Medulla oblongata (tissue), 1 donor: ENCODE measurements around the gene TECPR2.
A peak's percentile ranks its signal among the peaks of the same experiment; 100 is the strongest.
"Not testable (repeated sequence)": the region's sequence is repeated elsewhere in the genome, so short reads cannot be mapped to it uniquely, and the experiment has no call there.

Experiments used
- DNase-seq: peaks from one replicate; pipeline ENCODE4 v3.0.0-alpha.2; 2015; ENCODE audit errors: extremely low spot score

Gene TECPR2

DNA sequence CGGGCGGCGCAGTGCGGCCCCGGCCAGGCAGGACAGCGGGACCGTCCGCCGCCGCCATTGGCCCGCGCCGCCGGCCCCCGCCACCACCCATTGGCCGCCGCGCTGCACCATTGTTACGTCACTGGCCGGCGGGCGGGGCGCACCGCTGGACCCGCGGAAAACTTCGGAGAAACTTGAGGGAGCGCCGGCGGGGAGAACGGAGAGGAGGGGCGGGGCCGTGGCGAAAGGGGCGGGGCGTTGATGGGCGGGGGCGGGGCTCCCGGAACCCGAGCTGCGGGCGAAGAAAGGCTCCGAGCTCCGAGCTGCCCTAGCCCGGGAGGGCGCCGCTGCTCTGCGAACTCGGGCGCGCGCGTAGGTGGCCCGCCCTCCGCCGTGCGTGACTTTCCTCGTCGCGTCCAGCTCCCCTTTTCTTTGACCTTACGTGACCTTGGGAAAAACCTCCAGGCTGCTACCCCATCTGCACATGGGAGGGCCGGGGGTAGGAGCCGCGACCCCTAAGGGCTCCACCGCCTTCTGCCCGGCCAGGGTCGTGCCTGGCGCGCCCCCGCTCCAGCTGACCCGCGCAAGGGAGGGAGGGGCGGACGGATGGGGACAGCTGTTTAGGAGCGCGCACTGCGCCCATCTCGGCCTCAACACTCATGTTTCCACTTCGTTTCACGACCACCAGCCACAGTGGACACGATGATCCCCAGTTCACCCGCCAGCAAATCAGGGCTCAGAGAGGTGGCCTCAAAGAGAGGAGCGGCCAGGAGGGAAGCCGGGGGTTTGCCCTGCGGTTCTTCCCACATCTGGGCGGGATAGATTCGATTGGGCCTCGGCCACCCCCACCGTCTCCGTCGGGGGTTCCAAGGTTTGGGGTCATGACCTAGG, 147.2 kb downstream of the TECPR2 start, which contains the start of gene ANKRD9:
Gene ANKRD9, minus strand, starts transcription at position 31 of the 870 bp plus-strand sequence. CDS start 1,887 bp downstream, outside the sequence.
- DNase-seq, result peak; percentile 93

DNA sequence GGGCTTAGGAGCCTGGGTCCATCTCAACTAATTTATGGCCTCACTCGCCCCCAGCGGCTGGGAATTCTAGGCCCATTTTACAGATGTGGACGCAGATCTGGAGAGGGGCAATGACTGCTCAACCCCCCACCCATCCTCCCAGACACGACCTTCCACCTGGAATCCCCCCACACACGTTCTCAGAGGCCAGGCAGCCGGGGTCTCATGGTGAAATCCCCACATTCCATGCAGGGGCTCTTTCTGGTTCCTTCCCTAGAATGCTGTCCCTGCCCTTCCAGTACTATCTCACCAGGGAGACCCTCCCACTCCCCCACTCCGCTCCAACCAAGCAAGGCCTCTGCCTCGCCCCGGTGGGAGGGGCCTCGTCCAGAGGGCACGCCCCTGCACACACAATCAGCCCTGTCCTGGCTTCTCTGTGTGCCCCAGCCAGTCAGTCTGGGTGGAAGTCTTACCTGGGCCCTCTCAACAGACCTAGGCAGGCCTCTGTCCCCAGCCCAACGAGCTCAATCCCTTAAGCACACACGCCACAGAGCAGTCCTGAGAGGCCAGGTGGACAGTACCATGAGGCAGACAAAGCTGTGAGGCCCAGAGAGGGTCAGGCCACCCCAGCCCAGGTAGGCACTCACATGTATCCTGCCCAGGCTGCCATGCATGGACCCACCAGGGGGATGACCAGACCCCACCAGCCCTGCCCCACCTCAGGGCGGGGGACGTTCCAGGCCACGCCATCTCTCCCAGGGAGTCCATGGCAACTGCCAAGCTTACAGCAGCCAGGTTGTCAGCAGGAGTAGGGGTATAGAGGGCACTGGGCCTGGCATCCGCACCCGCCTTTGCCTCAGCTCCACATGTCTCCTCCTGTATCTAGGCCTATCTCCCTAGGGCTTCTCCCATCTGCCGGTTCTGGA, 148.1 kb downstream of the TECPR2 start:
- no peak for DNase-seq

DNA sequence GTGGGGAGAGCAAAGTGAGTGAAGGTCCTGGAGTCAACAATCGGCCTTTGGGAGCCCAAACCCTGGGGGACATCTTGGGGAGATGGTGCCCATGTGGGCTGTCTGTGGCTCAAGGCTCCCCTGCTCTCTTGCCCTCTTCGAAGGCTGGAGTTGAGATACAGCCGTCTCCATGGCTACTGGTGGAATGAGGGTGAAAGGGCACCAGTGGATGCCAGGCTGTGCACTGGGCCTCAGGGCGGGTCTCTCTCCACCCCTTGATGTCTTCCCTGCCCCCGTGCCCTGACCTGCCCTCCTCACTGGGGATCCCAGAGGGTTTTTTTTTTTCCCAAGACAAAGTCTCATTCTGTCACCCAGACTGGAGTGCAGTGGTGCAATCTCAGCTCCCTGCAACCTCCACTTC, 148.8 kb downstream of the TECPR2 start:
- DNase-seq, result no peak

DNA sequence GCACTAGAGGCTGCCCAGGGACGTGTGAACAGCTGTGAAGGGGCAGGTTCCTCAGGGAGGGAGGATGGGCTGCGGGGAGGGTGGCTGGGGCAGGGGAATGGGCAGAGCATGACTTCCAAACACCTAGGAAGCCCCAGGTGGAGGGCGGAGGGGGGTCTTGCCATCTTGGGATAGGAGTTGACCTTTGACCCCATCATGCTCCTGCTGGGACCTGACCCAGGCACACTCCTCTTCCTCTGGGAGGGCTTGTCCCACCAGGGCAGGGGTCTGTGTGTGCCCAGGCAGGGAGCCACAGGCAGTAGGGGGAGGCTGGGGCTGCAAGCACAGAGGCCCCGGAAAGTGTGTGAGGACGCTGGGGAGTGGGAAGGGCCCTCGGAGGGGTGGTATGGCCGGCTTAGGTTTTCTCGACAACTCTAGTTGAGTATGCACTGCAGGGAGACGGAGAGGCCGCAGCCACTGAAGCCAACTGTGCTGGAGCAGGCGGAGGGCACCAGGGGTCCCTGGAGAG, 150.1 kb downstream of the TECPR2 start:
- no peak for DNase-seq

DNA sequence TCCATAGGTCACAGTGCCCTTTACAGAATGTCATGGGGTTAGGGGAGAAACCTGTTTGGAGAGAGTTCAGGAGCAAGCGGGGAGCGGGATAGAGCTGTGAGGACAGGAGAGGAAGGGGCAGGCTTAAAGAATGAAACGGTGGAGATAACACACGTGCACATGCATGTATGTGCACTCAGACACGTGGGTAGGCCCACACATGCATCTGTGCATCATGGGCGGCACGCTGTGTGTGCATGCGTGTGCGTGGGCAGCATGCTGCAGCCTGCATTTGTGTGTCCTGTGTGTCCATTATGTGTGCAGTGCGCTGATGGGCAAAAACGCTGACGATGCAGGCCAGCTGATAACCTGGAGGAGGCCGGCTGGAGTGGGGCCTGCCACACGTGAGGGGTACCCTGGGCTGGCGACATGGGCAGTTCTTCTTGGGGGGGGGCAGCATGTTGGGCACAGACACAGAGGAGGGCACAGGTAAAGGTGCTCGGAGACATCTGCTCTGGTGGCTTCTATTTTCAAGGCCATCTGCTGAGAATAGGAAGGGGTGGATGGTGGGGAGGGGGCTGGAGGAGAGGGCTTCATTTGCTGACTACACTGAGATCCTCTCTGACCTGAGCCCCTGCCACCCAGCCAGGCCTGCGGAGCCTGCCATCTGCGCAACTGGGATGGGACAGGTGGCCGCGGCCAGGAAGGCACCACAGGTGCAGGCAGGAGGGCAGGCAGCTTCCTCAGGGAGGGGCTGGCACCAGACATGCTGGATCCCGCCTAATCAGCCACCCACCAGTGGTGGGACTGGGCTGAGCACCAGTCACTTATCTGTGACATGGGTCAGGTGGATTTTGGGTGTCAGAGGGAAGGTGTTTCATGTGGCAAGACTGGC, 151.4 kb downstream of the TECPR2 start:
- no peak for DNase-seq

DNA sequence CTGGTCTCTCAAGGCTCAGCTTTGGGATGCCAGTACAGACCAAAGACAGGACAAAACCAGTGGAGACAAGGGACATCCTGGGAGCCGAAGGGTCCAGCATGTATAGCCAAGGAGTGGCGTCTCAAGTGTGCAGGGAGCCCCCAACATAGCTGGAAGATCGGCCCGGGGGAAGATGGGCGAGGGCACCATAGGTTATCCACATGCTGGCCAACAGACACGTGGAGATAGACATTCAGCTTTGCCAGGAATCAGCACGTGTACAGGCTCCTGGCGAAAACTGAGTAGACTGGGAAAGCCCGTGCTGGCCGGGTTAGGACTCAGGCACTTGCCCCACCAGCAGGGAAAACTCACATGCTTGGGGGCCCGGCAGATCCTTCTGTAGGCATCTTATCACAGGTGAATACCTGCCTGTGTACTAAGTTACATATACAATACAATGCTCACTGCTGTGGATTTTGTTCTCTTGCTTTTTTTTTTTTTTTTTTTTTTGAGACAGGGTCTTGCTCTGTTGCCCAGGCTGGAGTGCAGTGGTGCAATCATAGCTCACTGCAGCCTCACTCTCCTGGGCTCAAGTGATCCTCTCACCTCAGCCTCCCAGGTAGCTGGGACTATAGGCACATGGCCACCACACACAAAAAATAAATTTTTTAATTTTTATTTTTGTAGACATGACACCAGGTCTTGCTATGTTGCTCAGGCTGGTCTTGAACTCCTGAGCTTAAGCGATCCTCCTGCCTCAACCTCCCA, 152.4 kb downstream of the TECPR2 start:
- no peak for DNase-seq

DNA sequence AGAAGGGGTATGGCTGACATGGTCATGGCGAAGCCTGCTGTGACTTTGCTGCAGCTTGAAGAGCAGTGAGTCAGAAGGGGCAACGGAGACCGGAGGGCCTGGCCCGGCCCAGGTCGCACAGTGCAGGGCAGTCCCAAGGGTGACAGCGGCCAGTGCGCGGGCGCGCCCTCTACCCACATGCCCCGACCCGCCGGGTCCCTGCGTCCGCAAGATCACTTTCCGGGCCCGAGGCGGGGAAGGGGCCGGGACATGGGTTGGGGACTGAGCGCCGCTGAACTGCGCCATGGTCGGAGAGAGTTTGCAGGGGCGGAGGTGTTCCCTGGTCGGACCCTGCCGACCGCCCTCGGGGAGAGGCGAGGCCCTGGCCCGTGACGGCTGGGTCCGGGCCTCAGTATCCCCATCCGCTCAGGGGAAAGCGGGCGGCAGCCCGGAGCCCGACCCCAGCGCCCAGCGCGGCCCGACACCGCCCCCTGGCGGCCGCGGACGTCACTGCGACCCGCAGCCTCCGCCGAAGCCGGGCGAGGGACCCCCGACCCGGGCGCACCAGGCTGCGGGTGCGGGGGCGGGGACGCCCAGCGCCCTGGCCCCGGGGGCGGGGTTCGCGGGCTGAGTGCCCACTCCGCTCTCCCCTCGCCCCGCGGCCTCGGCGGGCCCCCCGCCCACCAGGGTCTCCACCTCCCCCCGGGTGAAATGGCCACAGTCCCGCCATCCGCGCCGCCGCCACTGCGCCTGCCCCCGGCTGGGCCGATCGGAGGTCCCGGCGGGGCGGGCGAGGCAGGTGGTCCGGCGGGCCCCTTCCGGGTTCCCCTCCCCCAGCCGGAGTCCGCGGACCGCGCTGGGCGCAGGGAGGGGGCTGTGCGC, 154.0 kb downstream of the TECPR2 start:
- peak; percentile 44 for DNase-seq

DNA sequence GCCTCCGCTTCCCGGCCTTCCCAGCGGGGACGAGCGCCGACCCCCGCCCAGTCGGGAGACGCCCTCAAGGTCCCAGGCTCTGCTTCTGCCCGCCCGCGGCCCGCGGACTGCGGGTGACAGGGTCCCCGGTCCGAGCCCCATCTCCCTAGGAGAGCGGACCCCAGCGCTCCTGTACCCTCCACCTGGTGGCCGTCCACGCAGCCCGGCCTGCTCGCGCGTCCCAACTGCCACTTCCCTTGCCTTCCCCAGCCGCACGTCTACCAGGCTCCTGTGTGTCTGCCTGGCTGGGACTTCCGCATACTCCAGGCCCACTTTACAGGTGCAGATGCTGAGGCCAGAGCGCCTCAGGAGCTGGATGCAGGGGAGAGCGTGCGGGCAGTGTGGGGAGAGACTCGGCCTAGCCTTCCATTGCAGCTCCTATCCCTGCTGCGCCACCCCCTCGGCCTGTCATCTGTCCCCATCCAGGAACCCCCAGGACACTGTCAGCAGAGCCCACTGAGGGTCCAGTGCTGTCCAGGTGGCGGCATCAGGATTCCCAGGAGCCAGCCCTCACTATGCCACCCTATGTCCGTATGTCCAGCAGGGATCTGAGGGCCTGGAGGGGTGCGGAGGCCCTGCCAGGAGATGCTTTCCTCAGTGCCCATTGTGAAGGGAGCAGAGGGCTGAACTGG, 154.8 kb downstream of the TECPR2 start:
- no peak for DNase-seq

DNA sequence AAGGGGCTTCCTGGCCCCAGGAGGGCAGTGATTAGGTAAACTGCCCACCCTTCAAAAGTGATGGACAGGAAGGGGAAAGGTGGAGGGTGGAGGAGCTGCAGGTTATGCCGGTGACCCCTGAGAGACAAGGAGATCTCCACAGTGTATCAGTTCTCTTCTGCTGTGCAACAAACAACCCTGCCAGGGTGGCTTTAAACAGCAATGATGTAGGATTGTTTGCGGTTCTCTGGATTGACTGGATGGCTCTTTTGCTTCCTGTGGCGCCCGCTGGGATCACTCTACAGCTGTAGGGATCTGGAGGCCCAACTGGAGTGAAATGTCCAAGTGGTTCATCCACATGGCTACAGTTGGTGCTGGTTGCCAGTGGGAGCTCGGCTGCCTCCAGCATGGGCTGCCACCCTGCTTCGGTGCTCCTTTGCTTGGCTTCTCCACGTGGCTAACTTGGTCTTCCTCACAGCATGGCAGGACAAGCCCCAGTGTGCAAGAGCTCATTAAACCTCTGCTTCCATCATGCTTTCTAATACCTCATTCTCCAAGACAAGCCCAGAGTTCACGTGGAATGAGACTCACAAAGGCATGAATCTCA, 155.4 kb downstream of the TECPR2 start:
- DNase-seq, result no peak

DNA sequence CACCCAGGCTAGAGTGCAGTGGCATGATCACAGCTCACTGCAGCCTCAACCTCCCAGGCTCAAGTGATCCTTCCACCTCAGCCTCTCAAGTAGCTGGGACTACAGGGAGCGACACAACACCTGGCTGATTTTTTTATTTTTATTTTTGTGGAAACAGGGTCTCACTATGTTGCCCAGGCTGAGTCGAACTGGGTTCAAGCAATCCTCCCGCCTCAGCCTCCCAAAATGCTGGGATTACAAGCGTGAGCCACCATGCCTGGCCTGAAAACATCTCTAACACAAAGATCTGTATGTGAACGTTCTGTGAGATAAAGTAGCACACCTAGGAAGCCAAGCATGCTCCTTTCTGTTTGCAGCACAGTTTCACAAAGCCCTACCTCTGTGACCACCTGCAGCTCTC, 157.0 kb downstream of the TECPR2 start:
- DNase-seq, result not testable (repeated sequence)

DNA sequence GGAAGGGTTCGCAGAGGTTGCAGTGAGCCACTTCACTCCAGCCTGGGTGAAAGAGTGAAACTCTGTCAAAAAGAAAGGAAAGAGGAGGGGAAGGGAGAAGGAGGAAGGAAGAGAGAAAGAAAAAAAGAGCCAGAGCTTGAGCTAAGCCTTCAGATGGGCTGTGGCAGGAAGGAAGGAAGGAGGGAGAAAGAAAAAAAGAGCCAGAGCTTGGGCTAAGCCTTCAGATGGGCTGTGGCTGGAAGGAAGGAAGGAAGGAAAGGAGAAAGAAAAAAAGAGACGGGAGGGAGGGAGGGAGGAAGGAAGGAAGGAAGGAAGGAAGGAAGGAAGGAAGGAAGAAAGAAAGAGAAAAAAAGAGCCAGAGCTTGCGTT, 160.4 kb downstream of the TECPR2 start:
- DNase-seq, result no peak

DNA sequence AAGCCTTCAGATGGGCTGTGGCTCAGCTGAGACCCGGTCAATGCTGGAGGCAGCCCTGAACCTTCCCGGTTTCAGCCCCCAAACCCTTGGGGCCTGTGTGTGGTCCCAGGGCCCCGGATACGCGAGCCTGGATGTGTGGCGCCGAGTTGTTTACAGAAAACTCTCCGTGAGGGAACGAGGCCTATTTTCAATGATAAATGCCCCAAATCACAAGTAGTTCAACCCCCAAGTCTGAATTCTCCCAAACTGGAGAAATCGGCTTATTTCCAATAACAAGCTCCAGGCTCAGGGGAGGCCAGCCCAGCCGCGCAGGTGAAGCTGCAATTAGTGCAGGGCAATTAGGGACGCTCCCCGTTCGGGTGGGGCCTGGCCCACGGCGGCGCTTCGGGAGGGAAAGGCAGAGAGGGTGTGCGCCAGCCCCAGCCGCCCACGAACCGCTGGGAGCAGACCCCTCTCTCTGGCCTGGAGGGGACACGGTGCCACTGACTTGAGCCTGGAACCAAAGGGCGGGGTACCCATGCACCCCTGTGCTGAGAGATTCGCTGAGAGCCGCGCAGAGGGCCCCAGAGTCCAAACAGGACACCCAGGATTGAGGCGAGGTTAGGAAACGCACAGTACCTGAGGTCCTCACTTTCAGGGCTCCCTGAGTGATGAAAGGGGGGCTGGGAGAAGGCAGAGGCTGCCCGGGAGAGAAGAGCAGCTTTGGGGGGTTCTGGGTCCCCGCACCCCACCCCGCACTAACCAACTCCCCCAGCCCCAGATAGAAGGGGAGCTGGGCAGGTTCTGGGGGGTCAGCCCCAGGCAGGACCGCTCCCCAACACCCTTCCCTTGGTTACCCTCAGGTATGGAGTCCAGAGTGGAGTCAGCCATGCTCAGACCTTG, 161.1 kb downstream of the TECPR2 start:
- DNase-seq, result no peak

DNA sequence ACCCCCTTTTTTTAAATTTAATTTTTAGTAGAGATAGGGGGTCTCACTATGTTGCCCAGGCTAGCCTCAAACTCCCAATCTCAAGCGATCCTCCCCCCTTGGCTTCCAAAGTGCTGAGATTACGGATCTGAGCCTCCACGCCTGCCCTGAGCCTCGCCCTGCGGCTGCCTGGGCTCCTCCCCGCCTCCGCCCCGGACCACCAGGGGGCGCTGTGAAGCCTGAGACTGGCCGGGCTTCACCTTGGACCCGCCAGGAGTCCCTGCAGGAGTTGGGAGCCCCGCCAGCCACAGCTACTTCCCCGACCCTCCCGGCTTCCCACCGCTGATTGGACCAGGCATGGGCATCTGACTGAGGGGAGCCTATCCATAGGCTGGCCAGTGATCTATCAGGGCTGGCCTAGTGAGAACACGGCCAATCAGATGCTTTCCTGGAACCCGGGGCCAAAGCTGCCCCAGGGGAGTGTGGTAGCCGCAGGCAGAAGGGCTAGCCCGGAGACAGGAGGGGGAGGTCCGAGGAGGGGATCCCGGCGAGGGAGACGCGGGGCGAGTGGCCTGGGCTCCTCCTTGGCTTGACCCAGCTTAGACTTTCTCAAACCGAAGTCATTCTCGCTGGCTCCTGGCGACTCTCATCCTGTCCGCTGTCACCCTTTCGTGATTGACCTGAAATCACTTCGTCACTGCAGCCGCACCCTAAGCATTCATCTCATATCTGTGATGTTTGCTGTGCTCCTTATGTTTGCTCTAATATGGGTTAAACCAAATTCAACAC, 161.9 kb downstream of the TECPR2 start:
- peak; percentile 98 for DNase-seq

DNA sequence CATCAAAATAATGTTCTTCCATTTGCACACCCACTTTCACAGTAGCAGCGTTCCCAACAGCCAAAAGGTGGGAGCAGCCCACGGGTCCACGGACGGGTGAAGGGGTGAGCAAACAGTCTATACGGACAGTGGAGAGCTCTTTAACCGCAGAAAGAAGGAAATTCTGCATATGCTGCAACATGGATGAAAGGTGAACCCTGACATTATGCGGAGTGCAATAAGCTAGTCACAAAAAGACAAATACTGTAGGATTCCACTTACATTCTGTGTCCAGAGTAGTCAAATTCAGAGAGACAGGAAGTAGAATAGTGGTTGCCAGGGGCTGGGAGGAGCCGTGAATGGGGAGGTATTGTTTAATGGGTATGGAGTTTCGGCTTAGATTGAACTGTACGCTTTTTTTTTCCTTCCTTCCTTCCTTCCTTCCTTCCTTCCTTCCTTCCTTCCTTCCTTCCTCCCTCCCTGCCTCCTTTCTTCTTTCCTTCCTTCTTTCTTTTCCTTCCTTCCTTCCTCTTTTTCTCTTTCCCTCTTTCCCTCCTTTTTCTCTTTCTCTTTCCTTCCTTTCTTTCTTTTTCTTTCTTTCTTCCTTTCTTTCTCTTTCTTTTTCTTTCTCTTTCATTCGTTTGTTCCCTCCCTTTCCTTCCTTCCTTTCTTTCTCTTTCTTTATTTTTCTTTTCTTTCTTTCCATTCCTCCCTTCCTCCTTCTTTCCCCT, 162.6 kb downstream of the TECPR2 start:
- DNase-seq, result peak; percentile 53

DNA sequence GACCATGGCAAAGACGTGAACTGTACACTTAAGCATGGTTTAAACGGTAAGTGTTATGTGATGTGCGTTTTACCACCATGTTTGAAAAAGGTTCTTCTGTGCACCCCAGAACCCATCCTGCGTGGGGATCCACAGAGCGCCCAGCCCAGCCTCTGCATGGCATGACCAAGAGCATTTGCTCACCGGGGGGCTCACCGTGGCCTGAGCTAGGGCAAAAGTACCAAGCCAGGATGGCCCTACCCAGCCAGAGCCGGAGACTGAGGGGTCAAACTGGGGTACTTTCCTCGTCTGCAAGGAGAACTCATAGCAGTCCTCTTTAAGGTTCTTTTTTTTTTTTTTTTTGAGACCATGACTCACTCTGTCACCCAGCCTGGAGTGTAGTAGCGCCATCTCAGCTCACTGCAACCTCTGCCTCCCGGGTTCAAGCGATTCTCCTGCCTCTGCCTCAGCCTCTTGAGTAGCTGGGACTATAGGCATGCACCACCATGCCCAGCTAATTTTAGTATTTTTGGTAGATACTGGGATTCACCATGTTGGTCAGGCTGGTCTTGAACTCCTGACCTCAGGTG, 163.3 kb downstream of the TECPR2 start:
- DNase-seq, result no peak
